ENCODE results near the gene CEP295NL.

The CEP295NL gene

GRCh38 chr17:78862073-78863023, 40.7 kb downstream of the CEP295NL start:
- DNase-seq = no peak

GRCh38 chr17:78861229-78861628, 41.8 kb downstream of the CEP295NL start:
- no peak for DNase-seq

- DNase-seq = no peak
These were observed 44.0 kb downstream of the CEP295NL start for GRCh38 chr17:78859051-78859450.

GRCh38 chr17:78857266-78857665, 45.7 kb downstream of the CEP295NL start:
- no peak for DNase-seq

GRCh38 chr17:78855561-78856165, 47.3 kb downstream of the CEP295NL start:
- no peak for DNase-seq

GRCh38 chr17:78854508-78854907, 48.5 kb downstream of the CEP295NL start:
- no peak for DNase-seq

GRCh38 chr17:78853926-78854394, 49.0 kb downstream of the CEP295NL start:
- no peak for DNase-seq

GRCh38 chr17:78852709-78853121, 50.3 kb downstream of the CEP295NL start:
- DNase-seq = no peak

- DNase-seq = no peak
These were observed 54.0 kb downstream of the CEP295NL start for GRCh38 chr17:78849026-78849425.

GRCh38 chr17:78847052-78847451, 55.9 kb downstream of the CEP295NL start:
- DNase-seq = no peak

- DNase-seq = no peak
These were observed 58.5 kb downstream of the CEP295NL start for GRCh38 chr17:78844301-78845005.

GRCh38 chr17:78842881-78843565, 60.0 kb downstream of the CEP295NL start:
- DNase-seq = peak; percentile 51

GRCh38 chr17:78840780-78841611, 62.0 kb downstream of the CEP295NL start, which contains the start of gene USP36:
USP36 (minus strand) TSS chr17:78840814; CDS start chr17:78836363, 4,451 bp downstream.
- DNase-seq = peak; percentile 100

Data from effector CD4-positive, alpha-beta T cell (primary cell).